Uterus (tissue), 2 donors: ENCODE results near the gene SLC15A5.

Experiments used
- POLR2A ChIP-seq, 2 donors: fragments of 450-650 bp; IDR thresholded peaks; one replicate each; pipeline ENCODE4 v1.6.1; 2016; ENCODE audit warnings: antibody characterized with exemption in 2 of 2, mild to moderate bottlenecking in 1 of 2, moderate library complexity in 1 of 2
- TF ChIP-seq, protein P1 (sequence below), 4 experiments: fragments of 200-600 bp in 2 of 4; fragments of 450-650 bp in 2 of 4; sonication (generic) in 2 of 4; IDR thresholded peaks; one replicate each; pipeline ENCODE4 v1.5.1; 2016 to 2019; ENCODE audit warnings: antibody characterized with exemption in 4 of 4, mild to moderate bottlenecking in 2 of 4, moderate library complexity in 1 of 4

DNA sequence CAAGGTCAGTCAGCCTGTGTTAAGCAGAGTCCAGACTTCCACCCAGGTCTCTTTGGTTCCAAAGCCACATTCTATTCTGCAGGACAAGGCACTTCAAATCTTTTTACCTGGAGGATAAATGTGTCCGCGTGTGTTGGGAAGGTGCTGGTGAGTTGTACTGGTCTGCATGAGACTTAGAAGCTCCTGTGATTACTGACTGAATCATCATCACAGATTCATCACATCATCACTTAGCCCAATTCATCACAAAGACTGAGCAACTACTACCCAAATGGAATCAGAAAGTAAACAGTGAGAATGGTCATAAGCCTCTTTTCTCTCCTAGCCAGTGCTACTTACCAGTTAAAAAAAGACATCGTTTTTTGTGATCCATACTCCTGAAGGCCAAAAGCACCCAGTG is 5.3 kb downstream of the SLC15A5 start:
- TF ChIP-seq, protein P1, sequence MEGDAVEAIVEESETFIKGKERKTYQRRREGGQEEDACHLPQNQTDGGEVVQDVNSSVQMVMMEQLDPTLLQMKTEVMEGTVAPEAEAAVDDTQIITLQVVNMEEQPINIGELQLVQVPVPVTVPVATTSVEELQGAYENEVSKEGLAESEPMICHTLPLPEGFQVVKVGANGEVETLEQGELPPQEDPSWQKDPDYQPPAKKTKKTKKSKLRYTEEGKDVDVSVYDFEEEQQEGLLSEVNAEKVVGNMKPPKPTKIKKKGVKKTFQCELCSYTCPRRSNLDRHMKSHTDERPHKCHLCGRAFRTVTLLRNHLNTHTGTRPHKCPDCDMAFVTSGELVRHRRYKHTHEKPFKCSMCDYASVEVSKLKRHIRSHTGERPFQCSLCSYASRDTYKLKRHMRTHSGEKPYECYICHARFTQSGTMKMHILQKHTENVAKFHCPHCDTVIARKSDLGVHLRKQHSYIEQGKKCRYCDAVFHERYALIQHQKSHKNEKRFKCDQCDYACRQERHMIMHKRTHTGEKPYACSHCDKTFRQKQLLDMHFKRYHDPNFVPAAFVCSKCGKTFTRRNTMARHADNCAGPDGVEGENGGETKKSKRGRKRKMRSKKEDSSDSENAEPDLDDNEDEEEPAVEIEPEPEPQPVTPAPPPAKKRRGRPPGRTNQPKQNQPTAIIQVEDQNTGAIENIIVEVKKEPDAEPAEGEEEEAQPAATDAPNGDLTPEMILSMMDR (IDR thresholded peaks at IDR 0.05), result no peak
- TF ChIP-seq POLR2A (IDR thresholded peaks at IDR 0.05), result no peak
